ENCODE measurements around the gene DBT. TPM values are rescaled to one million over a fixed set of nuclear protein-coding genes. Genes with fewer than 3 reads are reported as not detected.
"Not testable (repeated sequence)": the region's sequence is repeated elsewhere in the genome, so short reads cannot be mapped to it uniquely, and the experiment has no call there.

DBT gene
- total RNA-seq, 1 donor from 2014 or later: 11.3 TPM

DNA sequence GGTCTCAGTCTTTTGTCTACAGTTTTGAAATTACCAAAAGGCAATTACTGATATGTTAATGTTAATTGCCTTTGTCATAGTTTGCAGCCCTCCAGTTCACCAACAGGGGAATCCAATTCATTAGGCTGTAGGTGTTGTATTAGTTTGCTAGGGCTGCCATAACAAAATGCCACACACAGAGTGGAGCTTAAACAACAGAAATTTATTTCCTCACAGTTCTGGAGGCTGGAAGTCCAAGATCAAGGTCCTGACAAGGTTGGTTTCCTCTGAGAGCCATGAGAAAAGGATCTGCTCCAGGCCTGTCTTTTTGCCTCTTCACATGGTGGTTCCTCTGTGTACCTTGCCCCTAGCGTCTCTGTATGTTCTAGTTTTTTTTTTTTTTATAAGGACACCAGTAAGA is 17.6 kb upstream of the DBT start:
- H3K4me3 Mint-ChIP-seq: peak overlapping the region; percentile 100
- H3K36me3 Mint-ChIP-seq (ENCODE audit: low read depth): peaks cover 42% of the 10 kb centered on the region
- H3K27me3 Mint-ChIP-seq (ENCODE audit: insufficient read depth): peaks cover 4% of the 10 kb centered on the region
- H3K27ac Mint-ChIP-seq: peak overlapping the region; percentile 100
- no peak for DNase-seq (ENCODE audit: low spot score)
- H3K9me3 Mint-ChIP-seq: no peaks in the 10 kb centered on the region
- intact Hi-C loops (cut with micrococcal nuclease): loop anchor here (2.0 to 5.0 kb wide), 4 partner anchors 135 to 458 kb away; no protein-coding TSS in a partner anchor
- H3K4me1 Mint-ChIP-seq (ENCODE audit: low read depth): peaks cover 58% of the 10 kb centered on the region

DNA sequence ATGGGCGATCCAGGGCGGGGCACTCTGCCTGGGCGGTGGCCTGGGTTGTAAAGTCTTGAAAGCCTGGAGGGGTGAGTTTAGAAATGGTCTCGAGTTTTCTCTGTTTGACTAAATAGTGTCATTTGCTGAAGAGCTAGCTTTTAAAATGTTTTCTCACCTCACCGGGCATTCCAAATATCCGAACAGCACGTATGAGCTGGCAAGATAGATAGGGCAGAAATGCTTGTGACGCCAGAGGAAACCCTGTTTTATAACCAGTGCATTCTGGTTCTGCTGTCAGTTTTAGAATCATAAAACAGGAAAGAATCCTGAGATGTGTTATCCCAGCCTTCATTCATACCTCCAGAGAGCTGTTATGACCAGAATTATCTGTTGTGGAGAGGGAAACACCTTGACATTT is 17.1 kb upstream of the DBT start:
- Mint-ChIP-seq H3K27me3 (ENCODE audit: insufficient read depth) (peaks cover 4% of the 10 kb centered on the region), H3K36me3 (ENCODE audit: low read depth) (peaks cover 39% of the 10 kb centered on the region)
- DNase-seq (ENCODE audit: low spot score): no peak

GRCh38 chr1:100265931-100266740 is 16.5 kb upstream of the DBT start, which contains the start of gene RTCA:
TSS of gene RTCA (plus strand) at chr1:100266216. CDS start at chr1:100266376, 160 bp downstream.
- Mint-ChIP-seq H3K4me1 (ENCODE audit: low read depth) (peaks cover 50% of the 10 kb centered on the region), H3K27me3 (ENCODE audit: insufficient read depth) (peaks cover 4% of the 10 kb centered on the region), H3K9me3 (peaks cover 3% of the 10 kb centered on the region), H3K4me3 (peak within 1 kb of the TSS; percentile 100), H3K36me3 (ENCODE audit: low read depth) (peaks cover 34% of the 10 kb centered on the region), H3K27ac (peak within 1 kb of the TSS; percentile 100)
- intact Hi-C loops (cut with micrococcal nuclease): loop anchor here (1.0 to 5.0 kb wide), 8 partner anchors 17 to 457 kb away; partner anchors contain the start of genes DBT and SASS6
- DNase-seq (ENCODE audit: low spot score): peak; percentile 94

More for the DNA sequence above, 17.1 kb upstream of the DBT start:
- intact Hi-C loops (cut with micrococcal nuclease): loop anchor here (1.0 to 5.0 kb wide), 8 partner anchors 17 to 458 kb away; partner anchors contain the start of genes DBT and SASS6
- H3K4me3 Mint-ChIP-seq: peak overlapping the region; percentile 100
- peak overlapping the region; percentile 100 for H3K27ac Mint-ChIP-seq
- H3K9me3 Mint-ChIP-seq: peaks cover 2% of the 10 kb centered on the region
- H3K4me1 Mint-ChIP-seq (ENCODE audit: low read depth): peaks cover 52% of the 10 kb centered on the region

DNA sequence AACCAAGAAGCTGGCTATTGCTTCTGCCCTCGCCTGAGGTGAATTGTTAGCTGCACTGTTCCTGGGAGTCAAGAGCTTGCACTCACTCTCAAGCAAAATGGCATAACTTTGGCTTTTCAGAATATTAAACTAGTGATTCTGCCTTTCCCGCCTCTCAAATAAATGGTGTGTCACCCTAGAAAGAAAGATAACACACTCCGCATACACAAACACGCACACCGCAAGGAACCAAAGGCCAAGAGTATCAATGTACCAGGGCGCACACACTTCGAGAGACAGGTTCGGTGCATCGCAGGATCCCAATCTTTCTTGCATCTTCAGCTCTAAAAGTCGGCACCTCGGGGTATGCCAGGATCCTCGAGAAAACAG is 15.9 kb upstream of the DBT start:
- DNase-seq (ENCODE audit: low spot score): peak; percentile 7
- Mint-ChIP-seq H3K4me3 (peak overlapping the region; percentile 100), H3K4me1 (ENCODE audit: low read depth) (peaks cover 45% of the 10 kb centered on the region), H3K36me3 (ENCODE audit: low read depth) (peaks cover 31% of the 10 kb centered on the region), H3K9me3 (peaks cover 3% of the 10 kb centered on the region), H3K27ac (peak overlapping the region; percentile 100), H3K27me3 (ENCODE audit: insufficient read depth) (peaks cover 4% of the 10 kb centered on the region)
- intact Hi-C loops (cut with micrococcal nuclease): loop anchor here (5.0 kb wide), 1 partner anchor 137 kb away; no protein-coding TSS in a partner anchor

DNA sequence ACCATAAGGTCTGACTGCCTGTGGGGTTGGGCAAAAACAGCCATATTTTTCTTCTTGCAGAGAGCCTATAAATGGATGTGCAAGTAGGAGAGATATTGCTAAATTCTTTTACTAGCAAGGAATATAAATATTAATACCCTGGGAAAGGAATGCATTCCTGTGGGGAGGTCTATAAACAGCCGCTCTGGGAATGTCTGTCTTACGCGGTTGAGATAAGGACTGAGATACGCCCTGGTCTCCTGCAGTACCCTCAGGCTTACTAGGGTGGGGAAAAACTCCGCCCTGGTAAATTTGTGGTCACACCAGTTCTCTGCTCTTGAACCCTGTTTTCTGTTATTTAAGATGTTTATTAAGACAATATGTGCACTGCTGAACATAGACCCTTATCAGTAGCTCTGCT is 14.4 kb upstream of the DBT start:
- H3K36me3 Mint-ChIP-seq (ENCODE audit: low read depth): peaks cover 28% of the 10 kb centered on the region
- H3K9me3 Mint-ChIP-seq; DNase-seq (ENCODE audit: low spot score); H3K27ac Mint-ChIP-seq; H3K27me3 Mint-ChIP-seq (ENCODE audit: insufficient read depth); intact Hi-C loops (cut with micrococcal nuclease): not testable (repeated sequence)
- peaks cover 38% of the 10 kb centered on the region for H3K4me1 Mint-ChIP-seq (ENCODE audit: low read depth)
- H3K4me3 Mint-ChIP-seq: peak overlapping the region; percentile 35

- intact Hi-C loops (cut with micrococcal nuclease): no loop called here
- peaks cover 18% of the 10 kb centered on the region for H3K36me3 Mint-ChIP-seq (ENCODE audit: low read depth)
- no peak overlapping the region for H3K27ac Mint-ChIP-seq
- no peak overlapping the region for H3K4me3 Mint-ChIP-seq
- H3K9me3 Mint-ChIP-seq: peaks cover 6% of the 10 kb centered on the region
- peaks cover 17% of the 10 kb centered on the region for H3K4me1 Mint-ChIP-seq (ENCODE audit: low read depth)
- no peak for DNase-seq (ENCODE audit: low spot score)
- peaks cover 9% of the 10 kb centered on the region for H3K27me3 Mint-ChIP-seq (ENCODE audit: insufficient read depth)
Observed at GRCh38 chr1:100261686-100262085, 12.1 kb upstream of the DBT start.

DNA sequence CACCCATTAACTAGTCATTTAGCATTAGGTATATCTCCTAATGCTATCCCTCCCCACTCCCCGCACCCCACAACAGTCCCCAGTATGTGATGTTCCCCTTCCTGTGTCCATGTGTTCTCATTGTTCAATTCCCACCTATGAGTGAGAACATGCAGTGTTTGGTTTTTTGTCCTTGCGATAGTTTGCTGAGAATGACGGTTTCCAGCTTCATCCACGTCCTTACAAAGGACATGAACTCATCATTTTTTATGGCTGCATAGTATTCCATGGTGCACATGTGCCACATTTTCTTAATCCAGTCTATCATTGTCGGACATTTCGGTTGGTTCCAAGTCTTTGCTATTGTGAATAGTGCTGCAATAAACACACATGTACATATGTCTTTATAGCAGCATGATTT is 8.8 kb upstream of the DBT start:
- H3K36me3 Mint-ChIP-seq (ENCODE audit: low read depth); intact Hi-C loops (cut with micrococcal nuclease); DNase-seq (ENCODE audit: low spot score); H3K27ac Mint-ChIP-seq; H3K9me3 Mint-ChIP-seq; H3K4me3 Mint-ChIP-seq; H3K4me1 Mint-ChIP-seq (ENCODE audit: low read depth): not testable (repeated sequence)
- peaks cover 14% of the 10 kb centered on the region for H3K27me3 Mint-ChIP-seq (ENCODE audit: insufficient read depth)

GRCh38 chr1:100256273-100256672 is 6.6 kb upstream of the DBT start:
- H3K36me3 Mint-ChIP-seq (ENCODE audit: low read depth); H3K4me3 Mint-ChIP-seq; H3K9me3 Mint-ChIP-seq; intact Hi-C loops (cut with micrococcal nuclease); H3K27ac Mint-ChIP-seq; H3K4me1 Mint-ChIP-seq (ENCODE audit: low read depth); DNase-seq (ENCODE audit: low spot score): not testable (repeated sequence)
- H3K27me3 Mint-ChIP-seq (ENCODE audit: insufficient read depth): peaks cover 19% of the 10 kb centered on the region

DNA sequence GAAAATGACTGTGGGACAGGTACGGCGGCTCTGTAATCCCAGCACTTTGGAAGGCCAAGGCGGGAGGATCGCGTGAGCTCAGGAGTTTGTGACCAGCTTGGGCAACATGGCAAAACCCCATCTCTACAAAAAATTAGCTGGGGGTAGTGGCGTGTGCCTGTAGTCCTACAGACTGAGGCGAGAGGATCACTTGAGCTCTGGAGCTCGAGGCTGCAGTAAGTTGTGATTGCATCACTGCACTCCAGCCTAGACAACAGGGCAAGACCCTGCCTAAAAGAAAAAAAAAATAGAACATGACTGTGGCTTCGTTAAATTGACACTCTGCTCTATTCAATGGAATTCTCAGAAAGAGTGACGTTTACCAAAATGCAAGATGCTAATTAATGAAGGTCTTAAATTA is 3.9 kb upstream of the DBT start:
- H3K9me3 Mint-ChIP-seq: no peaks in the 10 kb centered on the region
- H3K36me3 Mint-ChIP-seq (ENCODE audit: low read depth): no peaks in the 10 kb centered on the region
- no peaks in the 10 kb centered on the region for H3K4me1 Mint-ChIP-seq (ENCODE audit: low read depth)
- DNase-seq (ENCODE audit: low spot score): no peak
- no peak overlapping the region for H3K4me3 Mint-ChIP-seq
- intact Hi-C loops (cut with micrococcal nuclease): loop anchor here (5.0 kb wide), 1 partner anchor 281 kb away; no protein-coding TSS in a partner anchor
- H3K27ac Mint-ChIP-seq: no peak overlapping the region
- peaks cover 16% of the 10 kb centered on the region for H3K27me3 Mint-ChIP-seq (ENCODE audit: insufficient read depth)

GRCh38 chr1:100252901-100253300 is 3.3 kb upstream of the DBT start:
- Mint-ChIP-seq H3K27ac (no peak overlapping the region), H3K4me1 (ENCODE audit: low read depth) (no peaks in the 10 kb centered on the region), H3K9me3 (no peaks in the 10 kb centered on the region), H3K36me3 (ENCODE audit: low read depth) (no peaks in the 10 kb centered on the region), H3K4me3 (no peak overlapping the region), H3K27me3 (ENCODE audit: insufficient read depth) (peaks cover 14% of the 10 kb centered on the region)
- DNase-seq (ENCODE audit: low spot score): no peak
- intact Hi-C loops (cut with micrococcal nuclease): loop anchor here (5.0 kb wide), 1 partner anchor 281 kb away; no protein-coding TSS in a partner anchor

GRCh38 chr1:100250807-100251206 is 1.2 kb upstream of the DBT start:
- peaks cover 10% of the 10 kb centered on the region for H3K4me1 Mint-ChIP-seq (ENCODE audit: low read depth)
- H3K4me3 Mint-ChIP-seq: no peak overlapping the region
- H3K9me3 Mint-ChIP-seq: no peaks in the 10 kb centered on the region
- H3K27ac Mint-ChIP-seq: no peak overlapping the region
- intact Hi-C loops (cut with micrococcal nuclease): loop anchor here (5.0 kb wide), 1 partner anchor 279 kb away; no protein-coding TSS in a partner anchor
- no peak for DNase-seq (ENCODE audit: low spot score)
- peaks cover 3% of the 10 kb centered on the region for H3K36me3 Mint-ChIP-seq (ENCODE audit: low read depth)
- H3K27me3 Mint-ChIP-seq (ENCODE audit: insufficient read depth): peaks cover 12% of the 10 kb centered on the region

DNA sequence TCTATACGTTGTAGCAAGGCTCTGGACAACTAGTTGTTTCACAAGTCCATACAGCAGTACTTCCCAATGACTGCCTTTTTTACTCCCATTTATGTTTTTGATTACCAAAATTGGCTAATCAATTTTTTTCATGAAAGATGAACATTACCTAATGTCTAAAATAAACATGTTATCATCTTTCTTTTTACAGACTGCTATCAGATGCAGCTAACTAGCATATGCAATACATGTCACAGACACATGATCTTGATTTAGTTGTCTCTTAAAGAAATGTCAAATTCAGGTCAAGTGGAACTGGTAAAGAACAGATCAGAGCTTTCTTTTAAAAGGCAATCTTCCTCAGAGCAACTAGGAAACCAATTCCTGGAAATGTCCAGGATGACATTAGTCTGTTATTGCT is 630 bp upstream of the DBT start:
- no peak overlapping the region for H3K4me3 Mint-ChIP-seq
- no peaks in the 10 kb centered on the region for H3K9me3 Mint-ChIP-seq
- peaks cover 3% of the 10 kb centered on the region for H3K36me3 Mint-ChIP-seq (ENCODE audit: low read depth)
- H3K27me3 Mint-ChIP-seq (ENCODE audit: insufficient read depth): peaks cover 12% of the 10 kb centered on the region
- H3K4me1 Mint-ChIP-seq (ENCODE audit: low read depth): peaks cover 10% of the 10 kb centered on the region
- H3K27ac Mint-ChIP-seq: no peak overlapping the region
- no peak for DNase-seq (ENCODE audit: low spot score)
- intact Hi-C loops (cut with micrococcal nuclease): loop anchor here (5.0 kb wide), 1 partner anchor 278 kb away; no protein-coding TSS in a partner anchor

DNA sequence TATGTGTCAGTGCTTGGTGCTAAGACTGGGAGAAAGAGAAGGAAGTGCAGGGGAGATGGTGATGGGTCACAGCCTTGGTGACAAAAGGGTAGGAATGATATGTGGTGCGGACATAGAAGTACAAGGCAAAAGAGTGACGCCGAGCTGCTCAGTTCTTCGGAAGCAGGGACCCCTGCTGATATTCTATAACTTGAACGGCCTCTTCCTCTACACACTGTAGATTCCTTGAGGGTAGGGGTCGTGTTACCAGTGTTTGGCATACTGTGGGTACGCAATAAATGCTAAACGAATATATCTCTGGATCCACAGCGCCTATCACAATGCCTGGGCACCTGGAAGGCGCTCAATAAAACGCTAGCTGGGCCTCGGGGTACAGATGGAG is 488 bp downstream of the DBT start:
- Mint-ChIP-seq H3K27ac (no peak overlapping the region), H3K4me3 (no peak overlapping the region), H3K36me3 (ENCODE audit: low read depth) (peaks cover 4% of the 10 kb centered on the region), H3K9me3 (no peaks in the 10 kb centered on the region), H3K27me3 (ENCODE audit: insufficient read depth) (peaks cover 12% of the 10 kb centered on the region), H3K4me1 (ENCODE audit: low read depth) (peaks cover 10% of the 10 kb centered on the region)
- intact Hi-C loops (cut with micrococcal nuclease): loop anchor here (1.0 to 10.0 kb wide), 8 partner anchors 17 to 646 kb away; partner anchors contain the start of genes AGL, RTCA and TRMT13
- no peak for DNase-seq (ENCODE audit: low spot score)
